ENCODE data around the gene LRP2.

GRCh38 chr2:169173876-169174275, 188.5 kb downstream of the LRP2 start:
- TF ChIP-seq MAX (IDR thresholded peaks at IDR 0.05; ENCODE audit: low read depth) = no peak
- TF ChIP-seq TCF12 (IDR thresholded peaks at IDR 0.05) = no peak
- TF ChIP-seq CTCF (IDR thresholded peaks at IDR 0.05) = no peak
- TF ChIP-seq MXI1 (IDR thresholded peaks at IDR 0.05; ENCODE audit: low read depth, low read length) = no peak
- TF ChIP-seq REST (IDR thresholded peaks at IDR 0.05; ENCODE audit: low read depth, low read length) = no peak
- no peak for TF ChIP-seq RAD21 (IDR thresholded peaks at IDR 0.05; ENCODE audit: low read length)
- no peak for TF ChIP-seq FOXJ3 (CRISPR knock-in tag; IDR thresholded peaks at IDR 0.05)
